ENCODE measurements around the gene NR2E1.

NR2E1 gene

DNA sequence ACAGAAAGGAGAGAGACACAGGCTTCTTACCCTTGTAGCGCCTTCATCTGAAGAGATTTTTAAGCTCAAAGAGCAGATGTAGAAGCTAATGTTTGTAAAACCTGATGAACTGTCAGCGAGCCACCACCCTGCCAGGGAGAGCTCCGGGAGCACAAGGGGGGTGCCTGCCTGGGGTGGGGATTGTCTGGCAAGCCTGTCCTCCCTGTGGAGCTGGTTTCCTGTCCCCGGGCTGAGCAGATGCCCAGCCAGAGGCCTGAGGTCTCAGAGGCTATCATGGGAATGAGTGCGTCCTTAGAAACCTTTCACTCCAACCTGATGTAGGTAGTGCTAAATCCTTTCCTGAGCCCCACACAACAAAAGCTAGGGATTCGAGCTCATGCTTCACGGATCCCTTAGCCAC is 41.9 kb upstream of the NR2E1 start:
- H3K4me3 ChIP-seq (ENCODE audit: low read depth in 1 of 2, low read length in 1 of 2) = no peak overlapping the region
- peaks cover 100% of the 10 kb centered on the region for H3K27me3 ChIP-seq
- TF ChIP-seq, protein P1, sequence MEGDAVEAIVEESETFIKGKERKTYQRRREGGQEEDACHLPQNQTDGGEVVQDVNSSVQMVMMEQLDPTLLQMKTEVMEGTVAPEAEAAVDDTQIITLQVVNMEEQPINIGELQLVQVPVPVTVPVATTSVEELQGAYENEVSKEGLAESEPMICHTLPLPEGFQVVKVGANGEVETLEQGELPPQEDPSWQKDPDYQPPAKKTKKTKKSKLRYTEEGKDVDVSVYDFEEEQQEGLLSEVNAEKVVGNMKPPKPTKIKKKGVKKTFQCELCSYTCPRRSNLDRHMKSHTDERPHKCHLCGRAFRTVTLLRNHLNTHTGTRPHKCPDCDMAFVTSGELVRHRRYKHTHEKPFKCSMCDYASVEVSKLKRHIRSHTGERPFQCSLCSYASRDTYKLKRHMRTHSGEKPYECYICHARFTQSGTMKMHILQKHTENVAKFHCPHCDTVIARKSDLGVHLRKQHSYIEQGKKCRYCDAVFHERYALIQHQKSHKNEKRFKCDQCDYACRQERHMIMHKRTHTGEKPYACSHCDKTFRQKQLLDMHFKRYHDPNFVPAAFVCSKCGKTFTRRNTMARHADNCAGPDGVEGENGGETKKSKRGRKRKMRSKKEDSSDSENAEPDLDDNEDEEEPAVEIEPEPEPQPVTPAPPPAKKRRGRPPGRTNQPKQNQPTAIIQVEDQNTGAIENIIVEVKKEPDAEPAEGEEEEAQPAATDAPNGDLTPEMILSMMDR (IDR thresholded peaks at IDR 0.05) = no peak
- H3K27ac ChIP-seq = no peak overlapping the region
- H3K4me1 ChIP-seq (ENCODE audit: control insufficient read depth in 1 of 2, insufficient read depth in 1 of 2, low read depth in 1 of 2, low read length in 1 of 2) = peaks cover 2 to 10% of the 10 kb centered on the region in 2 experiments
- H3K36me3 ChIP-seq = no peaks in the 10 kb centered on the region
- H3K9me3 ChIP-seq = no peaks in the 10 kb centered on the region

DNA sequence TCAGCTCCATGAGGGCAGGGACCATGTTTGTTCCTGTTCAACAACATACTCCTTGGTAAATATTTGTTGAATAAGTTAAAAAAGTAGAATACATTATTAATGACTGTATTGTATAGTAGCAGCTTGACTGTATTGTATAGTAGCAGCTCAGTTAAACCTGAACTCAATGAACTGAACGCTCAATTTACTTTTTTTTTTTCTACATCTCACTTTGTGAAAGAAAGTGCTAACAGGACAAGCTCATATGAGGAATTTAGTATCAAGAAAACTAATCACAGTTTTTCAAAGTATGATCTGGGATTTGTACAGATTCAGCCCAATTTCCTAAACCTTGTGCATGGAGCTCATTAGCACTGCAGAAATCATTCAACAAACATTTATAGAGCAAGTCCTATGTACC is 38.8 kb upstream of the NR2E1 start:
- Histone ChIP-seq H3K9me3 (no peaks in the 10 kb centered on the region), H3K27me3 (peaks cover 100% of the 10 kb centered on the region), H3K4me1 (ENCODE audit: control insufficient read depth in 1 of 2, insufficient read depth in 1 of 2, low read depth in 1 of 2, low read length in 1 of 2) (no peaks in the 10 kb centered on the region)

DNA sequence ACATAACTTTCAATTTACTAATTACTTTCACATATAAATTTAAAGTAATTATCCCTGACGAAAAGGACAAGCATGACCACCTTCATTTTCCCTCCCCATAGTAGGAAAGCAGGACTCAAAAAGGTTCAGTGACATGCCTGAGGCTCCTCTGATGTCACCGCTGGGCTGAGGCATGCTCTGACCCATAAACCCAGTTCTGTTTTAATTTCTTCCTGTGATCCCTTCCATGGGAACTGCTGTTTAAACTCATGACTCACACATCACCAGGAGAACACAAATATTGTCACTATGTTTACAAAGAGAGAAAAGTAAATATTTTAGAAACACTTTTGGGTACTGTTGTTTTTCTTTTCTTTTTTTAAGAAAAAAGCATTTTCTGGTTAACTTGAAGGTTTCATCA is 38.0 kb upstream of the NR2E1 start:
- H3K27ac ChIP-seq = no peak overlapping the region
- no peaks in the 10 kb centered on the region for H3K36me3 ChIP-seq
- TF ChIP-seq, protein P1 (IDR thresholded peaks at IDR 0.05) = no peak
- H3K4me3 ChIP-seq (ENCODE audit: low read depth in 1 of 2, low read length in 1 of 2) = no peak overlapping the region
- H3K27me3 ChIP-seq = peaks cover 100% of the 10 kb centered on the region
- H3K4me1 ChIP-seq (ENCODE audit: control insufficient read depth in 1 of 2, insufficient read depth in 1 of 2, low read depth in 1 of 2, low read length in 1 of 2) = peaks cover 1 to 2% of the 10 kb centered on the region in 2 experiments
- no peaks in the 10 kb centered on the region for H3K9me3 ChIP-seq

More for the DNA sequence above, 38.8 kb upstream of the NR2E1 start:
- Histone ChIP-seq H3K27ac (no peak overlapping the region), H3K36me3 (no peaks in the 10 kb centered on the region), H3K4me3 (ENCODE audit: low read depth in 1 of 2, low read length in 1 of 2) (no peak overlapping the region)
- TF ChIP-seq, protein P1 (IDR thresholded peaks at IDR 0.05) = no peak

DNA sequence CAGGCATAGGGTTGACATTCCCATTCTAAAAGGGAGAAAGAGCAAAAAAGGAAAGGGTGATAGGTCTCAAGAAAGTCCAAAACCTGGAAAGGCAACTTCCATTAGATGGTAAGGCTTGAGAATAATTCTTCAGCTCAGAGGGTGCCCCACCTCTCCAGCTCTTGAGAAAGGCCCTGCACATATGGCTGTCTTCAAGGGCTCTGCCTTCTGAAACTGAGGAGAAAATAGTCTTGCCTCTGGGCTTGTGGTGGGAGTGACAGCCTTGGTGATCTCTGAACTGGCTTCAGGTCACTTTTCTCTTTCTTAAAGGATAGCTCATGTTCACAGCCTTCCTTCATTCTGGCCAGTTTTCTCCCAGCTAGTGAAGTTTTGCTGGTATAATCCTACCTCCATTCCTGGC is 35.6 kb upstream of the NR2E1 start:
- Histone ChIP-seq H3K9me3 (no peaks in the 10 kb centered on the region), H3K4me1 (ENCODE audit: control insufficient read depth in 1 of 2, insufficient read depth in 1 of 2, low read depth in 1 of 2, low read length in 1 of 2) (peaks cover 12 to 18% of the 10 kb centered on the region in 2 experiments), H3K4me3 (ENCODE audit: low read depth in 1 of 2, low read length in 1 of 2) (no peak overlapping the region), H3K36me3 (no peaks in the 10 kb centered on the region), H3K27ac (no peak overlapping the region), H3K27me3 (peaks cover 100% of the 10 kb centered on the region)
- TF ChIP-seq, protein P1 (IDR thresholded peaks at IDR 0.05) = no peak

DNA sequence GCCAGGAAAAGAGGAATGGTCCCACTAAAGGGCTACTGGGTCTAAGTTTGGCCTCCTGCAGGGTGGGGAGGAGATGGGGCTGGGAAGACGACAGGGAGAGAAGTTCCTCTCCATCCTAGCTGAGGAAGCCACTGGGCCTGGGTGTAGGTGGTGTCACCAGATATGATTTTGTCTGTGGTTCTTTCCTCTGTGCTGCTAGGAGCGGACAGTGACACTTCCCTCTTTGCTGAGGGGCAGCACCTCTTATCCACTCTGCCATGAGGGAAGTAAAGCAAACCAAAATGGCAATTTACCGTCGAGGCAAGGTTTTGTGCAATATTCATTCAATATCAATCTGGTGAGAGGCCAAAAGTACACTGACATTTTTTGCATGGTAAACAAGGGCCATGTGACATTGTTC is 33.0 kb upstream of the NR2E1 start:
- Histone ChIP-seq H3K9me3 (no peaks in the 10 kb centered on the region), H3K27me3 (peaks cover 100% of the 10 kb centered on the region), H3K4me1 (ENCODE audit: control insufficient read depth in 1 of 2, insufficient read depth in 1 of 2, low read depth in 1 of 2, low read length in 1 of 2) (peaks cover 12 to 18% of the 10 kb centered on the region in 2 experiments), H3K27ac (no peak overlapping the region), H3K4me3 (ENCODE audit: low read depth in 1 of 2, low read length in 1 of 2) (no peak overlapping the region), H3K36me3 (no peaks in the 10 kb centered on the region)
- TF ChIP-seq, protein P1 (IDR thresholded peaks at IDR 0.05) = no peak
